ENCODE measurements around the gene AJAP1. TPM values are rescaled to one million over a fixed set of nuclear protein-coding genes. Genes with fewer than 3 reads are reported as not detected.

Gene AJAP1, protein sequence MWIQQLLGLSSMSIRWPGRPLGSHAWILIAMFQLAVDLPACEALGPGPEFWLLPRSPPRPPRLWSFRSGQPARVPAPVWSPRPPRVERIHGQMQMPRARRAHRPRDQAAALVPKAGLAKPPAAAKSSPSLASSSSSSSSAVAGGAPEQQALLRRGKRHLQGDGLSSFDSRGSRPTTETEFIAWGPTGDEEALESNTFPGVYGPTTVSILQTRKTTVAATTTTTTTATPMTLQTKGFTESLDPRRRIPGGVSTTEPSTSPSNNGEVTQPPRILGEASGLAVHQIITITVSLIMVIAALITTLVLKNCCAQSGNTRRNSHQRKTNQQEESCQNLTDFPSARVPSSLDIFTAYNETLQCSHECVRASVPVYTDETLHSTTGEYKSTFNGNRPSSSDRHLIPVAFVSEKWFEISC
- not detected in 2 replicates for total RNA-seq (2016; rRNA removed; fragmentation: Illumina TruSeq; extraction: Trizol)
- not detected in 2 replicates for total RNA-seq (2016; cell fraction: cytosol; rRNA removed; fragmentation: Illumina TruSeq; extraction: Trizol; ENCODE audit: low read depth)
- not detected in 2 replicates for total RNA-seq (2016; cell fraction: insoluble cytoplasmic fraction; rRNA removed; fragmentation: Illumina TruSeq; extraction: Trizol)
- total RNA-seq (2016; cell fraction: membrane; rRNA removed; fragmentation: Illumina TruSeq; extraction: Trizol): not detected in 2 replicates
- not detected in 2 replicates for total RNA-seq (2016; cell fraction: nucleus; rRNA removed; fragmentation: Illumina TruSeq; extraction: Trizol)
- polyA plus RNA-seq (2011; rRNA removed): not detected in 2 replicates
- not detected in 2 replicates for polyA plus RNA-seq (2011; cell fraction: cytosol; rRNA removed)
- polyA plus RNA-seq (2011; cell fraction: nucleus; rRNA removed): not detected in 2 replicates
- not detected in 2 replicates for polyA plus RNA-seq (2012)
- polyA plus RNA-seq (2016; cell fraction: cytosol; fragmentation: Illumina TruSeq; extraction: Trizol; ENCODE audit: low read depth): not detected in 2 replicates
- not detected in 2 replicates for polyA plus RNA-seq (2016; cell fraction: insoluble cytoplasmic fraction; fragmentation: Illumina TruSeq; extraction: Trizol; ENCODE audit: low read depth)
- polyA plus RNA-seq (2016; cell fraction: membrane; fragmentation: Illumina TruSeq; extraction: Trizol; ENCODE audit: low read depth): not detected in 2 replicates
- not detected in 2 replicates for polyA plus RNA-seq (2016; cell fraction: nucleus; fragmentation: Illumina TruSeq; extraction: Trizol; ENCODE audit: insufficient read depth, low read depth)
- polyA minus RNA-seq (2011; rRNA and poly(A)+ RNA removed; ENCODE audit: low replicate concordance): not detected in 2 replicates
- not detected in 2 replicates for polyA minus RNA-seq (2011; cell fraction: cytosol; rRNA and poly(A)+ RNA removed)
- not detected in 2 replicates for polyA minus RNA-seq (2011; cell fraction: nucleus; rRNA and poly(A)+ RNA removed)
- percentile 3 among the genes with signal in this experiment for Bru-seq, nascent RNA
- percentile 1 among the genes with signal in this experiment for BruChase-seq, experiment 1, labeled RNA remaining after a 6-hour chase
- BruChase-seq, experiment 2, labeled RNA remaining after a 2-hour chase: percentile 2 among the genes with signal in this experiment
- long read RNA-seq, experiment 1: 0 reads
- long read RNA-seq, experiment 2: 0 reads

DNA sequence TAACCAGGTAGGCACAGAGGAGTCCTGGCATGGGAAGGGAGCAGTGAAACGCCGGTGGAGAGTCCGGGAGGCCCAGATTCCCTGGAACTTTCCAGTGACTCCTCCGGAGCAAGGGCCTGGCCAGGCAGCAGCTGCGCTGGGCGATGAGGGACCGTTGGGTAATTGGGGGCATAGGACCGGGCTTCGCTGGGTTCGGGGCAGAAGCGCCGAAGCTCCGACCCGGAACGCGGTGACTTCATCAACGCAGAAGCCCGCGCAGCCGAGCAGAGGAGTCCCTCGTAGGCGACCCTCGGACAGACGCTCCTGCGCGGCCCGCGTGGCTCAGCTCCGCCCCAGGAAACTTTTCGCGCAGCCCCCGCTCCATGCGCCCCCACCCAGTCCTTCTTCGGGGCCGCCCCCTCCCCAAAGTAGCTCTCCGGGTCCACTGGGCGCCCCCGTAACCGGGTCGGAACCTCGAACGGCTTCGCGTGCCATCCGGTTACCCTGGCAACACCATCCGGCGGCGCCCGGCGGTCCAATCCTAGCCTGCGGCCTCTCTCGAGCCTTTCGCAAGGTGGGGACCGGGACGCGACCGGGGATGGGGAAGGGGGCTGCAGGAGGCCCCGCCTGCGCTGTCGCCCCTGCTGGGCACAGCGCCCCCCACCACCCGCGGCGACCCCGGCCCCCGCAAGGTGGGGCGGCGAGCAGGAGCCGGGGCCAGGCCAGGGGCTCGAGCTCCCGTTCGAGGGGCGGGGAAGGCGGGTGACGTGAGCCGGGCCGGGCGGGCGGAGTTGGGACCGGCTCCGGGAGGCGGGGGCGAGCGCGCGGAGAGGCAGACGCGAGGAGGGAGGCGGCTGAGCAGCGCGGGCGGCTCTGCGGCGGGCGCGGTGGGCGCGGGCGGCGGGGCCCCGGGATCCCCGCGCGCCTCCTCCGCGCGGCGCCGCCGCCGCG lies at the start of gene AJAP1:
AJAP1 (plus strand) TSS at position 814 of the 930 bp plus-strand sequence. CDS start 817 bp downstream, outside the sequence.
- Histone ChIP-seq H3K4me1 (ENCODE audit: insufficient read depth, low read length) (no peaks in the 10 kb centered on the region), H3K4me2 (ENCODE audit: low read depth, low read length) (no peak within 1 kb of the TSS), H3K36me3 (replicated peaks in 1 of 2; ENCODE audit: control insufficient read depth in 1 of 2, insufficient read depth in 2 of 2, low read length in 2 of 2) (no peaks in the 10 kb centered on the region), H3K9me3 (ENCODE audit: low read length) (no peaks in the 10 kb centered on the region), H3K27ac (ENCODE audit: extremely low read length, insufficient read depth, low read length) (no peak within 1 kb of the TSS), H2AFZ (ENCODE audit: low read length) (no peak within 1 kb of the TSS), H3K9ac (ENCODE audit: insufficient read depth, low read depth, low read length) (no peak within 1 kb of the TSS), H4K20me1 (ENCODE audit: insufficient read depth, low read length) (no peaks in the 10 kb centered on the region), H3K79me2 (ENCODE audit: insufficient read depth, low read length) (no peaks in the 10 kb centered on the region), H3K27me3 (ENCODE audit: control insufficient read depth in 1 of 2, insufficient read depth in 2 of 2, low read length in 2 of 2) (peaks cover 0 to 24% of the 10 kb centered on the region in 2 experiments), H3K4me3 (replicated peaks in 1 of 3; ENCODE audit: insufficient read depth in 1 of 3, low read depth in 2 of 3, low read length in 3 of 3) (no peak within 1 kb of the TSS)
- WGBS (ENCODE audit: low lambda C conversion rate): 55% methylated on average over 57 of the region's 112 CpGs
- intact Hi-C loops (cut with micrococcal nuclease; ENCODE audit: unreplicated experiment): no loop called here
- DNase-seq (ENCODE audit: low spot score) (no peak), FAIRE-seq (no peak), ATAC-seq (no peak)
- POLR2A ChIA-PET: no interaction called here
- TF ChIP-seq YEATS2 (CRISPR knock-in tag; IDR thresholded peaks at IDR 0.05; ENCODE audit: borderline replicate concordance): no peak
- no peak for TF ChIP-seq ZNF382 (CRISPR knock-in tag; IDR thresholded peaks at IDR 0.05; ENCODE audit: borderline replicate concordance)
- TF ChIP-seq ZNF34 (CRISPR knock-in tag; IDR thresholded peaks at IDR 0.05; ENCODE audit: borderline replicate concordance): no peak
- TF ChIP-seq, protein P1, sequence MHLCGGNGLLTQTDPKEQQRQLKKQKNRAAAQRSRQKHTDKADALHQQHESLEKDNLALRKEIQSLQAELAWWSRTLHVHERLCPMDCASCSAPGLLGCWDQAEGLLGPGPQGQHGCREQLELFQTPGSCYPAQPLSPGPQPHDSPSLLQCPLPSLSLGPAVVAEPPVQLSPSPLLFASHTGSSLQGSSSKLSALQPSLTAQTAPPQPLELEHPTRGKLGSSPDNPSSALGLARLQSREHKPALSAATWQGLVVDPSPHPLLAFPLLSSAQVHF (CRISPR knock-in tag; IDR thresholded peaks at IDR 0.05): no peak
- TF ChIP-seq SIX4 (CRISPR knock-in tag; IDR thresholded peaks at IDR 0.05): no peak
- TF ChIP-seq RELA (CRISPR knock-in tag; IDR thresholded peaks at IDR 0.05): no peak
- no peak for TF ChIP-seq ZNF644 (CRISPR knock-in tag; IDR thresholded peaks at IDR 0.05; ENCODE audit: low read depth)
- TF ChIP-seq ZNF629 (CRISPR knock-in tag; conservative IDR thresholded peaks at IDR 0.05): no peak
- TF ChIP-seq, protein P2, sequence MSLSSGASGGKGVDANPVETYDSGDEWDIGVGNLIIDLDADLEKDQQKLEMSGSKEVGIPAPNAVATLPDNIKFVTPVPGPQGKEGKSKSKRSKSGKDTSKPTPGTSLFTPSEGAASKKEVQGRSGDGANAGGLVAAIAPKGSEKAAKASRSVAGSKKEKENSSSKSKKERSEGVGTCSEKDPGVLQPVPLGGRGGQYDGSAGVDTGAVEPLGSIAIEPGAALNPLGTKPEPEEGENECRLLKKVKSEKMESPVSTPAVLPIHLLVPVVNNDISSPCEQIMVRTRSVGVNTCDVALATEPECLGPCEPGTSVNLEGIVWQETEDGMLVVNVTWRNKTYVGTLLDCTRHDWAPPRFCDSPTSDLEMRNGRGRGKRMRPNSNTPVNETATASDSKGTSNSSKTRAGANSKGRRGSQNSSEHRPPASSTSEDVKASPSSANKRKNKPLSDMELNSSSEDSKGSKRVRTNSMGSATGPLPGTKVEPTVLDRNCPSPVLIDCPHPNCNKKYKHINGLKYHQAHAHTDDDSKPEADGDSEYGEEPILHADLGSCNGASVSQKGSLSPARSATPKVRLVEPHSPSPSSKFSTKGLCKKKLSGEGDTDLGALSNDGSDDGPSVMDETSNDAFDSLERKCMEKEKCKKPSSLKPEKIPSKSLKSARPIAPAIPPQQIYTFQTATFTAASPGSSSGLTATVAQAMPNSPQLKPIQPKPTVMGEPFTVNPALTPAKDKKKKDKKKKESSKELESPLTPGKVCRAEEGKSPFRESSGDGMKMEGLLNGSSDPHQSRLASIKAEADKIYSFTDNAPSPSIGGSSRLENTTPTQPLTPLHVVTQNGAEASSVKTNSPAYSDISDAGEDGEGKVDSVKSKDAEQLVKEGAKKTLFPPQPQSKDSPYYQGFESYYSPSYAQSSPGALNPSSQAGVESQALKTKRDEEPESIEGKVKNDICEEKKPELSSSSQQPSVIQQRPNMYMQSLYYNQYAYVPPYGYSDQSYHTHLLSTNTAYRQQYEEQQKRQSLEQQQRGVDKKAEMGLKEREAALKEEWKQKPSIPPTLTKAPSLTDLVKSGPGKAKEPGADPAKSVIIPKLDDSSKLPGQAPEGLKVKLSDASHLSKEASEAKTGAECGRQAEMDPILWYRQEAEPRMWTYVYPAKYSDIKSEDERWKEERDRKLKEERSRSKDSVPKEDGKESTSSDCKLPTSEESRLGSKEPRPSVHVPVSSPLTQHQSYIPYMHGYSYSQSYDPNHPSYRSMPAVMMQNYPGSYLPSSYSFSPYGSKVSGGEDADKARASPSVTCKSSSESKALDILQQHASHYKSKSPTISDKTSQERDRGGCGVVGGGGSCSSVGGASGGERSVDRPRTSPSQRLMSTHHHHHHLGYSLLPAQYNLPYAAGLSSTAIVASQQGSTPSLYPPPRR (CRISPR knock-in tag; IDR thresholded peaks at IDR 0.05; ENCODE audit: borderline replicate concordance): no peak
- no peak for TF ChIP-seq FOXM1 (CRISPR knock-in tag; IDR thresholded peaks at IDR 0.05)
- TF ChIP-seq ZMAT3 (CRISPR knock-in tag; conservative IDR thresholded peaks at IDR 0.05): no peak
- in situ Hi-C loops (cut with HindIII; ENCODE audit: extremely low pct_ligation_motif_present, low pct_unique_long_range_greater_than_20kb): loop anchor here (10.0 kb wide), 1 partner anchor 171 kb away; no protein-coding TSS in a partner anchor
- no TSS peak for BruUV-seq (replicated peaks)
- CTCF ChIA-PET (ENCODE audit: low intra/inter-chr PET ratio, low total read pairs): no interaction called here
